Tibial nerve (tissue), 3 donors: ENCODE results near the gene PLEKHS1.

Experiments used
- POLR2A ChIP-seq, 2 donors: fragments of 450-650 bp; IDR thresholded peaks; one replicate each; pipeline ENCODE4 v1.6.1; 2017; ENCODE audit warnings: antibody characterized with exemption in 2 of 2, mild to moderate bottlenecking in 2 of 2, moderate library complexity in 2 of 2
- TF ChIP-seq, protein P1 (sequence below), 5 experiments: fragments of 200-600 bp in 3 of 5; fragments of 450-650 bp in 2 of 5; sonication (generic) in 3 of 5; IDR thresholded peaks; one replicate each; pipeline ENCODE4 v1.5.1; 2016 to 2019; ENCODE audit warnings: antibody characterized with exemption in 5 of 5, mild to moderate bottlenecking in 3 of 5, moderate library complexity in 2 of 5

DNA sequence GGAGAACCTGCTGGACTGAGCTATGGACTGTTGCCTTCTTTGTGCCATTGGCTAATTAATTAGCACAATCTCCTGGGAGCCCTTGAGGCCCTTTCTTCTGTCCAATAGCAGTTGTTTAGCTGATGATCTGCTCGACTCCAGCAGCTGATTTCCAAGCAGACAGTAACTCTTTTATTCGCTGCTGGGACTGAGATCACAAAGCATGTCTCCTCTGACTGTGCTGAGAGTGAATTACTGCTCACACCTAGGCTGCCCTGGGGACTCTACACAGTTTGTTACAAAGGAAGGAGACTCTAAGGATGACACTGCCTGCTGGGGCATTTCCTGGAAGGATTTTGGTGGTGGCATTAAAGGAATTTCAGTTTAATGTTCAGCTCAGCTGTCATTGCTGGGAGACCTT lies 40.3 kb upstream of the PLEKHS1 start:
- TF ChIP-seq, protein P1, sequence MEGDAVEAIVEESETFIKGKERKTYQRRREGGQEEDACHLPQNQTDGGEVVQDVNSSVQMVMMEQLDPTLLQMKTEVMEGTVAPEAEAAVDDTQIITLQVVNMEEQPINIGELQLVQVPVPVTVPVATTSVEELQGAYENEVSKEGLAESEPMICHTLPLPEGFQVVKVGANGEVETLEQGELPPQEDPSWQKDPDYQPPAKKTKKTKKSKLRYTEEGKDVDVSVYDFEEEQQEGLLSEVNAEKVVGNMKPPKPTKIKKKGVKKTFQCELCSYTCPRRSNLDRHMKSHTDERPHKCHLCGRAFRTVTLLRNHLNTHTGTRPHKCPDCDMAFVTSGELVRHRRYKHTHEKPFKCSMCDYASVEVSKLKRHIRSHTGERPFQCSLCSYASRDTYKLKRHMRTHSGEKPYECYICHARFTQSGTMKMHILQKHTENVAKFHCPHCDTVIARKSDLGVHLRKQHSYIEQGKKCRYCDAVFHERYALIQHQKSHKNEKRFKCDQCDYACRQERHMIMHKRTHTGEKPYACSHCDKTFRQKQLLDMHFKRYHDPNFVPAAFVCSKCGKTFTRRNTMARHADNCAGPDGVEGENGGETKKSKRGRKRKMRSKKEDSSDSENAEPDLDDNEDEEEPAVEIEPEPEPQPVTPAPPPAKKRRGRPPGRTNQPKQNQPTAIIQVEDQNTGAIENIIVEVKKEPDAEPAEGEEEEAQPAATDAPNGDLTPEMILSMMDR (IDR thresholded peaks at IDR 0.05) = no peak
- no peak for TF ChIP-seq POLR2A (IDR thresholded peaks at IDR 0.05)
